HG02943 (cell line): ENCODE results near the gene TNNC1.

ENCODE experiments used
- ATAC-seq: cut with Tn5 transposase; IDR thresholded peaks from one replicate; pipeline ENCODE4 v1.9.1; 2021; ENCODE audit warnings: mild to moderate bottlenecking, low read depth, moderate library complexity; ENCODE audit not compliant: unreplicated experiment

The TNNC1 gene

GRCh38 chr3:52484680-52485461 is 31.0 kb upstream of the TNNC1 start:
- ATAC-seq = no peak

GRCh38 chr3:52483577-52484381 is 29.9 kb upstream of the TNNC1 start:
- no peak for ATAC-seq

- ATAC-seq = no peak
These were observed 29.2 kb upstream of the TNNC1 start for GRCh38 chr3:52483081-52483480.

- ATAC-seq = no peak
These were observed 28.1 kb upstream of the TNNC1 start for GRCh38 chr3:52481819-52482521.

- ATAC-seq = no peak
These were observed 27.2 kb upstream of the TNNC1 start for GRCh38 chr3:52480768-52481715.

GRCh38 chr3:52479877-52480575 is 26.2 kb upstream of the TNNC1 start:
- ATAC-seq = no peak

- no peak for ATAC-seq
These were observed 25.4 kb upstream of the TNNC1 start for GRCh38 chr3:52479037-52479876.

GRCh38 chr3:52477796-52478095 is 23.9 kb upstream of the TNNC1 start:
- no peak for ATAC-seq

GRCh38 chr3:52477076-52477795 is 23.4 kb upstream of the TNNC1 start:
- ATAC-seq = no peak

- no peak for ATAC-seq
These were observed 19.2 kb upstream of the TNNC1 start for GRCh38 chr3:52473026-52473425.

GRCh38 chr3:52472239-52473000 is 18.6 kb upstream of the TNNC1 start:
- no peak for ATAC-seq

- no peak for ATAC-seq
These were observed 17.8 kb upstream of the TNNC1 start for GRCh38 chr3:52471371-52472238.

- no peak for ATAC-seq
These were observed 17.1 kb upstream of the TNNC1 start for GRCh38 chr3:52470920-52471319.

- no peak for ATAC-seq
These were observed 15.2 kb upstream of the TNNC1 start for GRCh38 chr3:52469001-52469400.

GRCh38 chr3:52468336-52468735 is 14.5 kb upstream of the TNNC1 start:
- no peak for ATAC-seq

GRCh38 chr3:52463416-52463815 is 9.6 kb upstream of the TNNC1 start:
- no peak for ATAC-seq

GRCh38 chr3:52461874-52462273 is 8.0 kb upstream of the TNNC1 start:
- no peak for ATAC-seq
